AG04450 (cell line): ENCODE data around the gene URI1. TPM values are rescaled to one million over a fixed set of nuclear protein-coding genes. Genes with fewer than 3 reads are reported as not detected.

ENCODE experiments used
- CTCF ChIA-PET: fragments of 300-600, 350-600 bp; formaldehyde crosslinking; extraction: SDS; loops from one replicate; lab custom pipeline; 2022; ENCODE audit warnings: antibody characterized with exemption, inconsistent platforms; lab: Charles Lee
- POLR2A ChIA-PET: fragments of 350-600 bp; formaldehyde crosslinking; extraction: SDS; loops from one replicate; lab custom pipeline; 2021; ENCODE audit warnings: antibody characterized with exemption, inconsistent platforms; lab: Yijun Ruan, JAX
- DNase-seq: peaks from one replicate; pipeline ENCODE4 v3.0.0-alpha.2; 2011; ENCODE audit warnings: low read depth, low spot score
- H3K27ac ChIP-seq: one replicate; pipeline ENCODE4 v1.5.1; 2012; ENCODE audit warnings: low read depth, low read length, control low read depth
- H3K27me3 ChIP-seq: one replicate; pipeline ENCODE4 v1.6.0; 2012; ENCODE audit warnings: low read length; ENCODE audit not compliant: control insufficient read depth, insufficient read depth
- H3K4me3 ChIP-seq: 2 replicates; pipeline ENCODE4 v1.5.1; 2011; ENCODE audit warnings: mild to moderate bottlenecking, low read depth, low read length, control low read depth
- H3K9me3 ChIP-seq: 2 replicates; pipeline ENCODE4 v1.5.1; 2012; ENCODE audit warnings: low read length; ENCODE audit not compliant: control insufficient read depth, insufficient read depth
- CTCF ChIP-seq: IDR thresholded peaks from 2 replicates; pipeline ENCODE4 v1.5.1; 2011; ENCODE audit warnings: low read depth, low read length, control low read depth, inconsistent platforms
- polyA plus RNA-seq: library from polyadenylated mRNA; depleted of rRNA; stranded (reverse); fragments of >200 nt; gene quantifications from 2 replicates; pipeline ENCODE4 v1.2.3, GENCODE V29; 2011

URI1 gene
- polyA plus RNA-seq, 1 experiment = 79.0 TPM

- H3K27ac ChIP-seq = no peak overlapping the region
- H3K27me3 ChIP-seq = no peaks in the 10 kb centered on the region
- H3K4me3 ChIP-seq = no peak overlapping the region
- ChIA-PET CTCF (no interaction called here), POLR2A (no interaction called here)
- no peaks in the 10 kb centered on the region for H3K9me3 ChIP-seq
- TF ChIP-seq CTCF = no peak
- DNase-seq = no peak
These were observed 78.2 kb downstream of the URI1 start for GRCh38 chr19:30020189-30020588.

- no peak overlapping the region for H3K4me3 ChIP-seq
- H3K9me3 ChIP-seq = no peaks in the 10 kb centered on the region
- H3K27me3 ChIP-seq = no peaks in the 10 kb centered on the region
- no peak for TF ChIP-seq CTCF
- ChIA-PET CTCF (no interaction called here), POLR2A (no interaction called here)
- DNase-seq = no peak
- H3K27ac ChIP-seq = no peak overlapping the region
These were observed 80.6 kb downstream of the URI1 start for GRCh38 chr19:30022659-30023058.

- H3K27ac ChIP-seq = no peak overlapping the region
- no peaks in the 10 kb centered on the region for H3K27me3 ChIP-seq
- no peak for TF ChIP-seq CTCF
- no peak overlapping the region for H3K4me3 ChIP-seq
- no peaks in the 10 kb centered on the region for H3K9me3 ChIP-seq
- POLR2A ChIA-PET = no interaction called here
- DNase-seq = no peak
- CTCF ChIA-PET = no interaction called here
These were observed 81.3 kb downstream of the URI1 start for GRCh38 chr19:30023330-30023729.

- H3K9me3 ChIP-seq = no peaks in the 10 kb centered on the region
- H3K27ac ChIP-seq = no peak overlapping the region
- H3K27me3 ChIP-seq = no peaks in the 10 kb centered on the region
- POLR2A ChIA-PET = no interaction called here
- H3K4me3 ChIP-seq = no peak overlapping the region
- CTCF ChIA-PET = no interaction called here
- no peak for DNase-seq
- TF ChIP-seq CTCF = no peak
These were observed 82.1 kb downstream of the URI1 start for GRCh38 chr19:30024091-30024490.

- POLR2A ChIA-PET = no interaction called here
- DNase-seq = no peak
These were observed 84.9 kb downstream of the URI1 start for GRCh38 chr19:30026933-30027332.

More at GRCh38 chr19:30026933-30027332, 84.9 kb downstream of the URI1 start:
- H3K27me3 ChIP-seq = no peaks in the 10 kb centered on the region
- H3K27ac ChIP-seq = no peak overlapping the region
- no peaks in the 10 kb centered on the region for H3K9me3 ChIP-seq
- no peak for TF ChIP-seq CTCF
- no peak overlapping the region for H3K4me3 ChIP-seq
- CTCF ChIA-PET = no interaction called here
